ENCODE results near the gene RAB44. TPM values are rescaled to one million over a fixed set of nuclear protein-coding genes. Genes with fewer than 3 reads are reported as not detected.
A peak's percentile ranks its signal among the peaks of the same experiment; 100 is the strongest.

The RAB44 gene
- total RNA-seq, 1 experiment from 2014 or later: not detected

- no peak overlapping the region for H2BK5ac ChIP-seq (ENCODE audit: insufficient read length, low read length)
- H3K9ac ChIP-seq (ENCODE audit: extremely low read depth, insufficient read length, low read length): no peak overlapping the region
- no CpG with 5 or more reads among the region's 15 CpGs for WGBS (ENCODE audit: extremely low coverage, insufficient read length, low lambda C conversion rate)
- H3K14ac ChIP-seq (ENCODE audit: insufficient read depth, low read length): no peak overlapping the region
- Mint-ChIP-seq H3K9me3 (no peaks in the 10 kb centered on the region), H3K27ac (no peak overlapping the region), H3K27me3 (ENCODE audit: low read depth) (no peaks in the 10 kb centered on the region; the same call in 1 of the 2 replicates), H3K36me3 (ENCODE audit: insufficient read depth in 1 of 3, low read depth in 3 of 3) (no peaks in the 10 kb centered on the region; a peak in 1 of 7 replicates), H3K4me1 (peaks cover 2% of the 10 kb centered on the region in 2 experiments; a peak in 1 of 4 replicates), H3K4me3 (no peak overlapping the region)
- H3T11ph ChIP-seq (ENCODE audit: low read length): no peak overlapping the region
- H2AK5ac ChIP-seq (ENCODE audit: insufficient read length, low read length): no peak overlapping the region
- no peak overlapping the region for H2BK15ac ChIP-seq (ENCODE audit: low read depth, low read length)
- no peak overlapping the region for H3K27ac ChIP-seq (ENCODE audit: insufficient read length, low read depth, low read length)
- no peak for TF ChIP-seq CTCF (conservative IDR thresholded peaks at IDR 0.05)
- H2BK120ac ChIP-seq (ENCODE audit: low read depth, low read length, poor library complexity, severe bottlenecking): no peak overlapping the region
- no peak overlapping the region for H4K8ac ChIP-seq (replicated peaks; ENCODE audit: insufficient read length, low read depth, low read length)
- H3K9me3 ChIP-seq (ENCODE audit: control insufficient read depth, low read depth, low read length): no peaks in the 10 kb centered on the region
- H3K4ac ChIP-seq (ENCODE audit: low read depth, low read length): no peak overlapping the region
- H4K5ac ChIP-seq (ENCODE audit: insufficient read length, low read depth, low read length): no peak overlapping the region
- no peak overlapping the region for H4K91ac ChIP-seq (ENCODE audit: insufficient read length, low read depth, low read length)
- H3K79me2 ChIP-seq (ENCODE audit: insufficient read depth, low read length): no peaks in the 10 kb centered on the region
- no peak overlapping the region for H3K4me2 ChIP-seq (ENCODE audit: insufficient read depth, insufficient read length, low read length)
- no peaks in the 10 kb centered on the region for H3K27me3 ChIP-seq (ENCODE audit: insufficient read depth, low read length)
- peak; percentile 22 for DNase-seq
- no peak overlapping the region for H3K56ac ChIP-seq (ENCODE audit: insufficient read length, low read depth, low read length)
- H3K4me1 ChIP-seq (ENCODE audit: insufficient read depth, low read length): no peaks in the 10 kb centered on the region
- no peaks in the 10 kb centered on the region for H3K79me1 ChIP-seq (ENCODE audit: insufficient read depth, low read depth, low read length, poor library complexity, severe bottlenecking)
- H3K23ac ChIP-seq (ENCODE audit: insufficient read length, low read depth, low read length): no peak overlapping the region
- H2AFZ ChIP-seq (ENCODE audit: low read length): no peak overlapping the region
- no peaks in the 10 kb centered on the region for H4K20me1 ChIP-seq (ENCODE audit: control insufficient read depth, insufficient read depth, insufficient read length)
- H2BK20ac ChIP-seq (ENCODE audit: low read depth, low read length, poor library complexity, severe bottlenecking): no peak overlapping the region
- H2BK12ac ChIP-seq (ENCODE audit: insufficient read length, low read depth, low read length): no peak overlapping the region
- no peak overlapping the region for H3K18ac ChIP-seq (ENCODE audit: insufficient read length, low read depth, low read length)
- H3K23me2 ChIP-seq (ENCODE audit: insufficient read length, low read depth, low read length, poor library complexity, severe bottlenecking): no peaks in the 10 kb centered on the region
These were observed 23.9 kb downstream of the RAB44 start for GRCh38 chr6:36721369-36722140.
